GM12878 (cell line): Measurements from ENCODE around the gene EHBP1. TPM values are rescaled to one million over a fixed set of nuclear protein-coding genes. Genes with fewer than 3 reads are reported as not detected.

Source experiments
- ATAC-seq: fragments of 200-7000 bp; cut with Tn5 transposase; 3 replicates; pipeline ENCODE4 v1.9.1; 2020; ENCODE audit warnings: mild to moderate bottlenecking, moderate library complexity
- BruUV-seq: library from RNA; stranded (reverse); fragments of 400-500 nt; replicated peaks from 2 replicates; lab custom pipeline; 2021; lab: Mats Ljungman, UMichigan
- CTCF ChIA-PET: fragments of 300-600 bp; sonication (Branson Sonifier 250); formaldehyde crosslinking; extraction: SDS; loops from one replicate; lab custom pipeline; 2021; ENCODE audit warnings: inconsistent platforms; lab: Yijun Ruan, JAX
- POLR2A ChIA-PET: fragments of 350-600 bp; formaldehyde crosslinking; extraction: SDS; loops from one replicate; lab custom pipeline; 2021; ENCODE audit warnings: inconsistent platforms; lab: Charles Lee
- RAD21 ChIA-PET: fragments of 300-600 bp; sonication (Branson Sonifier 250); formaldehyde crosslinking; loops from one replicate; lab custom pipeline; 2023; ENCODE audit warnings: antibody characterized with exemption; ENCODE audit not compliant: unreplicated experiment; lab: Charles Lee
- SMC1A ChIA-PET: fragments of 300-600 bp; sonication (Branson Sonifier 250); formaldehyde crosslinking; loops from one replicate; lab custom pipeline; 2023; ENCODE audit not compliant: unreplicated experiment, uncharacterized antibody; lab: Charles Lee
- DNase-seq: peaks from one replicate; pipeline ENCODE4 v3.0.0-alpha.2; 2011; ENCODE audit warnings: low read depth, low spot score
- FAIRE-seq: peaks from 3 replicates; lab custom pipeline; 2011; peaks lifted over from hg19 to GRCh38; lab: Jason Lieb, UNC
- H2AFZ ChIP-seq: 2 replicates; pipeline ENCODE4 v1.6.0; 2011; ENCODE audit warnings: low read depth, low read length, control low read depth; ENCODE audit not compliant: control insufficient read depth
- H3K27ac ChIP-seq: 2 replicates; pipeline ENCODE4 v1.5.1; 2011; ENCODE audit warnings: control low read depth; ENCODE audit not compliant: control insufficient read depth, insufficient read depth
- H3K27me3 ChIP-seq, 2 experiments: replicated peaks in 1 of 2; 2 replicates each; pipeline versions ENCODE4 v1.6.0 to v1.6.1; 2011; ENCODE audit warnings: low read length in 1 of 2; ENCODE audit not compliant: control insufficient read depth in 2 of 2, insufficient read depth in 2 of 2
- H3K36me3 ChIP-seq, 2 experiments: 2 replicates each; pipeline ENCODE4 v1.5.1; 2011; ENCODE audit warnings: low read length in 1 of 2; ENCODE audit not compliant: control insufficient read depth in 2 of 2, insufficient read depth in 2 of 2
- H3K4me1 ChIP-seq: 2 replicates; pipeline ENCODE4 v1.6.1; 2011; ENCODE audit warnings: mild to moderate bottlenecking, low read length, moderate library complexity, mixed read lengths; ENCODE audit not compliant: control insufficient read depth, insufficient read depth
- H3K4me2 ChIP-seq: 2 replicates; pipeline ENCODE4 v1.6.0; 2011; ENCODE audit warnings: control low read depth; ENCODE audit not compliant: control insufficient read depth, insufficient read depth
- H3K4me3 ChIP-seq: fragments of 200-600 bp; sonication (generic); 2 replicates; pipeline ENCODE4 v1.5.1; 2016
- H3K79me2 ChIP-seq: 2 replicates; pipeline ENCODE4 v1.6.0; 2011; ENCODE audit warnings: low read length; ENCODE audit not compliant: control insufficient read depth, insufficient read depth
- H3K9ac ChIP-seq: 2 replicates; pipeline ENCODE4 v1.8.0; 2011; ENCODE audit warnings: low read length, control low read depth, mixed read lengths; ENCODE audit not compliant: control insufficient read depth, insufficient read depth
- H3K9me3 ChIP-seq: replicated peaks from 3 replicates; pipeline ENCODE4 v1.5.1; 2011; ENCODE audit warnings: mild to moderate bottlenecking, low read length; ENCODE audit not compliant: control insufficient read depth, insufficient read depth
- H4K20me1 ChIP-seq: 2 replicates; pipeline ENCODE4 v1.6.0; 2011; ENCODE audit not compliant: control insufficient read depth, insufficient read depth
- BRCA1 ChIP-seq: IDR thresholded peaks from 2 replicates; pipeline ENCODE4 v1.6.1; 2011; ENCODE audit warnings: low read depth, low read length, improper control_type of control experiment
- EZH2 ChIP-seq: IDR thresholded peaks from 2 replicates; pipeline ENCODE4 v1.6.1; 2012; ENCODE audit warnings: low read depth, mild to moderate bottlenecking, control low read depth, inconsistent platforms, low read length, borderline replicate concordance; ENCODE audit not compliant: control insufficient read depth
- FOXM1 ChIP-seq: IDR thresholded peaks from 2 replicates; pipeline ENCODE4 v1.6.1; 2012; ENCODE audit warnings: low read depth, mild to moderate bottlenecking, inconsistent platforms, low read length, moderate library complexity
- GABPA ChIP-seq: IDR thresholded peaks from 2 replicates; pipeline ENCODE4 v1.6.1; 2014; ENCODE audit warnings: antibody characterized with exemption, low read depth, mild to moderate bottlenecking, inconsistent platforms
- HCFC1 ChIP-seq: fragments of 150-350 bp; IDR thresholded peaks from 2 replicates; pipeline ENCODE4 v1.6.1; 2014; ENCODE audit warnings: low read length
- JUND ChIP-seq: IDR thresholded peaks from 2 replicates; pipeline ENCODE4 v1.6.1; 2012; ENCODE audit warnings: low read depth, mild to moderate bottlenecking, low read length, improper control_type of control experiment, moderate library complexity
- KAT2A ChIP-seq: conservative IDR thresholded peaks from 2 replicates; pipeline ENCODE4 v1.6.1; 2011; ENCODE audit warnings: low read depth, low read length; ENCODE audit not compliant: control insufficient read depth
- MXI1 ChIP-seq: fragments of 150-350 bp; IDR thresholded peaks from 2 replicates; pipeline ENCODE4 v1.6.1; 2011; ENCODE audit warnings: low read depth, mild to moderate bottlenecking, inconsistent platforms, low read length, improper control_type of control experiment
- NFYA ChIP-seq: IDR thresholded peaks from 2 replicates; pipeline ENCODE4 v1.6.1; 2011; ENCODE audit warnings: low read depth, mild to moderate bottlenecking, low read length, improper control_type of control experiment, borderline replicate concordance
- POLR2AphosphoS2 ChIP-seq: IDR thresholded peaks from 2 replicates; pipeline ENCODE4 v1.6.1; 2011; ENCODE audit warnings: low read depth, mild to moderate bottlenecking, low read length, improper control_type of control experiment, moderate library complexity
- POLR2AphosphoS5 ChIP-seq: IDR thresholded peaks from 2 replicates; pipeline ENCODE4 v1.6.1; 2011; ENCODE audit warnings: mild to moderate bottlenecking, low read length, inconsistent platforms
- RAD21 ChIP-seq: IDR thresholded peaks from 2 replicates; pipeline ENCODE4 v1.6.1; 2011; ENCODE audit warnings: mild to moderate bottlenecking, low read depth, low read length, moderate library complexity; ENCODE audit not compliant: insufficient read depth
- YBX1 ChIP-seq: fragments of 450-650 bp; IDR thresholded peaks from 2 replicates; pipeline ENCODE4 v1.6.1; 2016; ENCODE audit warnings: antibody characterized with exemption
- YY1 ChIP-seq: IDR thresholded peaks from 2 replicates; pipeline ENCODE4 v1.6.1; 2011; ENCODE audit warnings: low read depth, mild to moderate bottlenecking, low read length
- WGBS: methylation state at CpG from one replicate; pipeline ENCODE4 v1.1.6; 2016; ENCODE audit warnings: low lambda C conversion rate; ENCODE audit not compliant: insufficient replicate concordance, insufficient coverage; ENCODE audit errors: missing lambda C conversion rate; 5-methylcytosine and 5-hydroxymethylcytosine counted together
- in situ Hi-C: fragments of 300-500 bp; cut with MboI; formaldehyde crosslinking; loops from 9 replicates; pipeline ENCODE4 v1.14.3; 2018; ENCODE audit warnings: mixed read lengths
- intact Hi-C: fragments of 100-400 bp; cut with micrococcal nuclease; formaldehyde crosslinking; loops from one replicate; pipeline ENCODE4 v1.14.2; 2022; ENCODE audit not compliant: unreplicated experiment
- polyA plus RNA-seq, 11 experiments: library from polyadenylated mRNA; depleted of rRNA in 4 of 11; unstranded in 6 of 11; stranded (reverse) in 5 of 11; fragments of >200 nt; fragmentation: Nextera tagmentation in 4 of 11; fragmentation: Illumina TruSeq in 1 of 11; extraction: Ambion mirVana in 4 of 11; extraction: Trizol in 1 of 11; gene quantifications; 1 replicate in 1 of 11; 2 replicates in 10 of 11; pipeline versions ENCODE4 v1.2.1 to v1.2.3, GENCODE V29; 2011 to 2016; ENCODE audit warnings: inconsistent platforms in 2 of 11, missing spikeins in 2 of 11, low read depth in 1 of 11
- total RNA-seq, 4 experiments: library from RNA; depleted of rRNA in 3 of 4; stranded (reverse); fragments of >200 nt in 3 of 4; fragmentation: Illumina TruSeq in 1 of 4; extraction: Trizol in 1 of 4; gene quantifications; 2 replicates each; pipeline versions ENCODE4 v1.2.1 to v1.2.3, GENCODE V29; 2013 to 2021
- TF ChIP-seq, protein P1 (sequence below): fragments of 450-650 bp; IDR thresholded peaks from 2 replicates; pipeline ENCODE4 v1.6.1; 2014; ENCODE audit warnings: mild to moderate bottlenecking
- TF ChIP-seq, protein P2 (sequence below): IDR thresholded peaks from 2 replicates; pipeline ENCODE4 v1.6.1; 2012; ENCODE audit warnings: low read depth, low read length, improper control_type of control experiment
- TF ChIP-seq, protein P3 (sequence below): fragments of 450-650 bp; IDR thresholded peaks from 2 replicates; pipeline ENCODE4 v1.6.1; 2017; ENCODE audit warnings: antibody characterized with exemption, mild to moderate bottlenecking, moderate library complexity

The EHBP1 gene
- total and polyA plus RNA-seq, 10 of the 15 experiments (the other 5 are each of a cell fraction or from before 2014, with no cell fraction given) = 5.7 to 26.1 (median 13.6) TPM

DNA sequence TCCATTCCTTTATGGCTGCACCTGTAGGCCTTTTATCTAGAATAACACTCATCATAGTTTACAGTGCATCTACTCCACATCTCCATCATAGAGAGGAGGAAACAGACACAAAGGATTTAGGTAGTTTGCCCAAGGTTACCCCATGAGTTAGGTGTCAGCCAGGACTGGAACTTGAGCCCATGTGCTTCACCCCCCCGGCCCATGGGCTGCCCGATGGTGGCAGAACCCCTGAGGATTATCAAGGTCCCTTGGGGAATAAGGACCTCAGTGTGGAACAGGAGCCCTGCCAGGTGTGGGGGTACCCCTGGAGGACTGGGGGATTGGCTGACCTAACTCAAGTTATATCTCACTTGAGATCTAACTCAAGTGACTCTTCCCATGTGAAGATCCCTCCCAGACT lies 198.8 kb downstream of the EHBP1 start:
- WGBS = 57% methylated on average over 2 of the region's 2 CpGs
- no peaks in the 10 kb centered on the region for H3K79me2 ChIP-seq
- H3K27ac ChIP-seq = no peak overlapping the region
- TF ChIP-seq FOXM1 = no peak
- no peak for TF ChIP-seq MXI1
- TF ChIP-seq EZH2 = no peak
- no peak for TF ChIP-seq JUND
- no peak for TF ChIP-seq YY1
- no peak for TF ChIP-seq POLR2AphosphoS2
- TF ChIP-seq POLR2AphosphoS5 = no peak
- TF ChIP-seq RAD21 = no peak
- no peak for TF ChIP-seq HCFC1
- no peak for TF ChIP-seq GABPA
- TF ChIP-seq, protein P1, sequence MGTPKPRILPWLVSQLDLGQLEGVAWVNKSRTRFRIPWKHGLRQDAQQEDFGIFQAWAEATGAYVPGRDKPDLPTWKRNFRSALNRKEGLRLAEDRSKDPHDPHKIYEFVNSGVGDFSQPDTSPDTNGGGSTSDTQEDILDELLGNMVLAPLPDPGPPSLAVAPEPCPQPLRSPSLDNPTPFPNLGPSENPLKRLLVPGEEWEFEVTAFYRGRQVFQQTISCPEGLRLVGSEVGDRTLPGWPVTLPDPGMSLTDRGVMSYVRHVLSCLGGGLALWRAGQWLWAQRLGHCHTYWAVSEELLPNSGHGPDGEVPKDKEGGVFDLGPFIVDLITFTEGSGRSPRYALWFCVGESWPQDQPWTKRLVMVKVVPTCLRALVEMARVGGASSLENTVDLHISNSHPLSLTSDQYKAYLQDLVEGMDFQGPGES = no peak
- TF ChIP-seq, protein P2, sequence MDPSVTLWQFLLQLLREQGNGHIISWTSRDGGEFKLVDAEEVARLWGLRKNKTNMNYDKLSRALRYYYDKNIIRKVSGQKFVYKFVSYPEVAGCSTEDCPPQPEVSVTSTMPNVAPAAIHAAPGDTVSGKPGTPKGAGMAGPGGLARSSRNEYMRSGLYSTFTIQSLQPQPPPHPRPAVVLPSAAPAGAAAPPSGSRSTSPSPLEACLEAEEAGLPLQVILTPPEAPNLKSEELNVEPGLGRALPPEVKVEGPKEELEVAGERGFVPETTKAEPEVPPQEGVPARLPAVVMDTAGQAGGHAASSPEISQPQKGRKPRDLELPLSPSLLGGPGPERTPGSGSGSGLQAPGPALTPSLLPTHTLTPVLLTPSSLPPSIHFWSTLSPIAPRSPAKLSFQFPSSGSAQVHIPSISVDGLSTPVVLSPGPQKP = no peak
- TF ChIP-seq BRCA1 = no peak
- TF ChIP-seq, protein P3, sequence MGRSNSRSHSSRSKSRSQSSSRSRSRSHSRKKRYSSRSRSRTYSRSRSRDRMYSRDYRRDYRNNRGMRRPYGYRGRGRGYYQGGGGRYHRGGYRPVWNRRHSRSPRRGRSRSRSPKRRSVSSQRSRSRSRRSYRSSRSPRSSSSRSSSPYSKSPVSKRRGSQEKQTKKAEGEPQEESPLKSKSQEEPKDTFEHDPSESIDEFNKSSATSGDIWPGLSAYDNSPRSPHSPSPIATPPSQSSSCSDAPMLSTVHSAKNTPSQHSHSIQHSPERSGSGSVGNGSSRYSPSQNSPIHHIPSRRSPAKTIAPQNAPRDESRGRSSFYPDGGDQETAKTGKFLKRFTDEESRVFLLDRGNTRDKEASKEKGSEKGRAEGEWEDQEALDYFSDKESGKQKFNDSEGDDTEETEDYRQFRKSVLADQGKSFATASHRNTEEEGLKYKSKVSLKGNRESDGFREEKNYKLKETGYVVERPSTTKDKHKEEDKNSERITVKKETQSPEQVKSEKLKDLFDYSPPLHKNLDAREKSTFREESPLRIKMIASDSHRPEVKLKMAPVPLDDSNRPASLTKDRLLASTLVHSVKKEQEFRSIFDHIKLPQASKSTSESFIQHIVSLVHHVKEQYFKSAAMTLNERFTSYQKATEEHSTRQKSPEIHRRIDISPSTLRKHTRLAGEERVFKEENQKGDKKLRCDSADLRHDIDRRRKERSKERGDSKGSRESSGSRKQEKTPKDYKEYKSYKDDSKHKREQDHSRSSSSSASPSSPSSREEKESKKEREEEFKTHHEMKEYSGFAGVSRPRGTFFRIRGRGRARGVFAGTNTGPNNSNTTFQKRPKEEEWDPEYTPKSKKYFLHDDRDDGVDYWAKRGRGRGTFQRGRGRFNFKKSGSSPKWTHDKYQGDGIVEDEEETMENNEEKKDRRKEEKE = no peak
- TF ChIP-seq KAT2A = no peak
- no peak for TF ChIP-seq YBX1
- TF ChIP-seq NFYA = no peak
- FAIRE-seq (no peak), ATAC-seq (no peak), DNase-seq (no peak)
- intact Hi-C loops (no loop called here), in situ Hi-C loops (no loop called here)
- H3K27me3 ChIP-seq = no peaks in the 10 kb centered on the region
- H3K4me3 ChIP-seq = no peak overlapping the region
- RAD21 ChIA-PET = no interaction called here
- H3K4me1 ChIP-seq = no peaks in the 10 kb centered on the region
- no peaks in the 10 kb centered on the region for H3K9me3 ChIP-seq
- CTCF ChIA-PET = no interaction called here
- no TSS peak for BruUV-seq
- no peaks in the 10 kb centered on the region for H3K36me3 ChIP-seq
- H3K4me2 ChIP-seq = no peak overlapping the region
- POLR2A ChIA-PET = no interaction called here
- H4K20me1 ChIP-seq = no peaks in the 10 kb centered on the region
- no peak overlapping the region for H2AFZ ChIP-seq
- SMC1A ChIA-PET = no interaction called here
- no peak overlapping the region for H3K9ac ChIP-seq
